Measurements from ENCODE around the gene CYP27B1.

- TF ChIP-seq, protein P1, sequence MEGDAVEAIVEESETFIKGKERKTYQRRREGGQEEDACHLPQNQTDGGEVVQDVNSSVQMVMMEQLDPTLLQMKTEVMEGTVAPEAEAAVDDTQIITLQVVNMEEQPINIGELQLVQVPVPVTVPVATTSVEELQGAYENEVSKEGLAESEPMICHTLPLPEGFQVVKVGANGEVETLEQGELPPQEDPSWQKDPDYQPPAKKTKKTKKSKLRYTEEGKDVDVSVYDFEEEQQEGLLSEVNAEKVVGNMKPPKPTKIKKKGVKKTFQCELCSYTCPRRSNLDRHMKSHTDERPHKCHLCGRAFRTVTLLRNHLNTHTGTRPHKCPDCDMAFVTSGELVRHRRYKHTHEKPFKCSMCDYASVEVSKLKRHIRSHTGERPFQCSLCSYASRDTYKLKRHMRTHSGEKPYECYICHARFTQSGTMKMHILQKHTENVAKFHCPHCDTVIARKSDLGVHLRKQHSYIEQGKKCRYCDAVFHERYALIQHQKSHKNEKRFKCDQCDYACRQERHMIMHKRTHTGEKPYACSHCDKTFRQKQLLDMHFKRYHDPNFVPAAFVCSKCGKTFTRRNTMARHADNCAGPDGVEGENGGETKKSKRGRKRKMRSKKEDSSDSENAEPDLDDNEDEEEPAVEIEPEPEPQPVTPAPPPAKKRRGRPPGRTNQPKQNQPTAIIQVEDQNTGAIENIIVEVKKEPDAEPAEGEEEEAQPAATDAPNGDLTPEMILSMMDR (conservative IDR thresholded peaks at IDR 0.05): no peak
- TF ChIP-seq ZFX (IDR thresholded peaks at IDR 0.05): no peak
Measured at GRCh38 chr12:57717846-57718640, 48.8 kb downstream of the CYP27B1 start.
